HPDE6-E6E7 (cell line): ENCODE results near the gene AIF1.

Experiments used
- DNase-seq: peaks from one replicate; pipeline ENCODE4 v3.0.0; 2011; ENCODE audit warnings: missing footprints; ENCODE audit errors: extremely low spot score

AIF1 gene

DNA sequence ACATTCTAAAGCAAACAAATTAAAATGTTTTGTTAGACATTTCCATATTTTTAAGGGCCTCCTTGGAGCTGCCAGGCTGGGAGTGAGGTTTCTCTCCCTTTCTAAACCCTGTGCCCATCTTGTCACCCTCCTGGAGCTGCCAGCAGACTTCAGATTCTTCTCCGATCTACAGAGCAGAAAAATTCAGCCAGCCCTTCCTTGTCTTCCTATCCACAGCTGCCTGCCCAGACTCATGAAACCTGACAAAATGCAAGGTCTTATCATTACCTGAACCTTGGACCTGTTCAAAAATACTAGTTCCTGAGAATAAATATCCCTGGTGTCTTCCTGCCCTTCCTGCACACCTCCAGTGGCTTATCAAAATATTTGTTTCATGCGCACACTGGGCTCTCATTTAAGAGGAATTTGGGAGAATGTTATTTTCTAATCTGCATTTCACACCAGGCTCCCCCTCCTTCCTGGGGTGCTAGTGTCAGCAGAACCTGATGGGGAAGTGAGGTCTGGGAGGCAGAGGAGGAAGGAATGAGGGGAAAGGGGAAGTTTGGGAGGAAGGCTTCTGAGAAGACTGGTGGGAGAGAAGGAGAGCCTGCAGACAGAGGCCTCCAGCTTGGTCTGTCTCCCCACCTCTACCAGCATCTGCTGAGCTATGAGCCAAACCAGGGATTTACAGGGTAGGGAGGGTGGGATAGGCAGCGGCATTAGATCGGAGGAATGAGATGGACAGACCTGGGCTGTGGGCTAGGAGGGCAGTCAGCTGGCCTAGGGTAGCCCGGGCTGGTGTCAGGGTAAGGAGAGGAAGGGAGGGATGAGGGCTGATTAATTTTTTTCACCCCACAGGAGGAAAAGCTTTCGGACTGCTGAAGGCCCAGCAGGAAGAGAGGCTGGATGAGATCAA, at the start of gene AIF1:
TSS of gene AIF1 (plus strand) at position 551 of the 895 bp plus-strand sequence. CDS start at position 647, 96 bp downstream.
- DNase-seq = no peak

DNA sequence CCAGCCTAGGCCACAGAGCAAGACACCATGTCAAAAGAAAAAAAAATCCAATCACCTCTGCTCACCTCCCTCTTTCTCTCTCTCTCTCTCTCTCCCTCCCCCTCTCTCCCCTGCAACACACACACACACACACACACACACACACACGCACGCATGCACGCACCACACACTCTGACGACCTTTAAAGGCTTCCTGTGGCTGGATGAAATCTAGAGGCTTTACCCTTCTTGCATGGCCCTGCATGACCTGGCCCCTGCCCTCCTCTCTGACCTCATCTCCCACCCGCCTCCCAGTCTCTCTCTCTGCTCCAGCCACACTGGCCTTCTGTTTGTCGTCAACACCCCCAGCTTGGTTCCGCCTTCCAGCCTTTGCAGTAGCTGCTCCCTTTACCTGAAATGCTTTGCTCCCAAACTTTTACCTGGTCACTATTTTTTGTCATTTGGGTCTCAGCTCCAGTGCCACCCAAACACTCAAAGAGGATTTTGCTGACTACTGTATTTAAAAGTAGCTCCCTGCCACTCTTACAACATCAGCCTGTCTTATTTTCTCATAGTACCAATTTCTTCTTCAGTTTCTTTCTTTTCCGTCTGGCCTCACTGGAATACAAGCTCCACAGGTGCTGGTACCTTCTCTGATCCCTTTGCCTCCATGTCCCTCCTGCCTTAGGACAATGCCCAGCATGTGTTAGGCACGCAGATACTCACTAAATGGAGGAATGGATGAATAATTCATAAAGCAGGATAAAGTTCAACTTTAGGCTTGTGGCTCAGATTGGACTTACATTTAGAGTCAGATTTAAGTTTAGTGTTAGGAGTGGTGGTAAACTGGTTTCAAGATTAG, 47.3 kb upstream of the AIF1 start:
- DNase-seq = no peak

DNA sequence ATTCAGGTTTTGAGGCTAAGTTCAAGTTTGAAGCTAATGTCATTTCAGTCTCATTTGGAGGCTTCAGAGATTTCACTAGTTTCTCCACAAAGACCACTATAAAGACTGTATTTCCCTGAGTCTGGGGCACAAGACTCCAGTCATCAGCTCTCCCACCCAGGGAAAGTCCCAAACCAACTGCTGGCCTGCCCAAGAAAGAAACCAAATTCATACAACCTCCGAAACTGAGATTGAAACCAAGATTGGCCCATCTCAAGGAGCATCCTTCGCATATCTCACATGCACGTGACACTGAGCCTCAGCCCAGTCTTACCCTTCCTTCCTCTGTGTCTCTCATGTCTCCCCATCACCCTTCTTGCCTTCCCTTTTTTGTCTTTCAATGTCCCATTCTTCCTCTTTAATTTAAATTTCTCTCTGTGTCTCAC, 46.5 kb upstream of the AIF1 start:
- DNase-seq = no peak

DNA sequence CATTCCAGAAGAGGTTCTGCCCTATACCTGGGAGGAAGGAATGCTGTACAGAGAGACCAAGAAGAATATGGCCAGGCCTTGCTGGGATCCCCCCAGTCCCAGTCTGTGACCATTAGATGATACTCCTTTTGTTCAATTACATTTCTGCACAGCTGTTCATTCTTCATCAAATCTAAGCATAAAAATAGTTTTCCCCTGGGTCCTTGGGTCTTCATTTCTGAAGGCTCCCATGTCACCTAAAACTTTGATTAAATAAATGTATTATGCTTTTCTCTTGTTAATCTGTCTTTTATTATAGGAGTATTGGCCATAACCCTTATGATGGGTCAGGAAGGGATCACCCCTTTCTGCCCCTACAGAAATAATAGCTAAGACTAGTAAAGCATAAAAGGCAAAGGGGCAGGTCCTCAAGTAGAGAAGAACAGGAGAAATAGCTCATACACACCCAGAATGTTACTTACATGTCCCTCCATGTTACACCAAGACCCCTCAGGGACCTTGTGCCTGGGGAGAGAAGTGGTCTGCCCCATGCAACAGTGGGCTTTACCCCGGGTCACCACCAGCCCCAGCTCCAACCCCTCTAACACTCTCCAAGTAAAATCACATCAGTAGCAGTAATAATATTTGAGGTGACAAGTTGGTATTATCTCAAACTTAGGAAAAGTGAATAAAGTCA, 45.0 kb upstream of the AIF1 start:
- DNase-seq = no peak

DNA sequence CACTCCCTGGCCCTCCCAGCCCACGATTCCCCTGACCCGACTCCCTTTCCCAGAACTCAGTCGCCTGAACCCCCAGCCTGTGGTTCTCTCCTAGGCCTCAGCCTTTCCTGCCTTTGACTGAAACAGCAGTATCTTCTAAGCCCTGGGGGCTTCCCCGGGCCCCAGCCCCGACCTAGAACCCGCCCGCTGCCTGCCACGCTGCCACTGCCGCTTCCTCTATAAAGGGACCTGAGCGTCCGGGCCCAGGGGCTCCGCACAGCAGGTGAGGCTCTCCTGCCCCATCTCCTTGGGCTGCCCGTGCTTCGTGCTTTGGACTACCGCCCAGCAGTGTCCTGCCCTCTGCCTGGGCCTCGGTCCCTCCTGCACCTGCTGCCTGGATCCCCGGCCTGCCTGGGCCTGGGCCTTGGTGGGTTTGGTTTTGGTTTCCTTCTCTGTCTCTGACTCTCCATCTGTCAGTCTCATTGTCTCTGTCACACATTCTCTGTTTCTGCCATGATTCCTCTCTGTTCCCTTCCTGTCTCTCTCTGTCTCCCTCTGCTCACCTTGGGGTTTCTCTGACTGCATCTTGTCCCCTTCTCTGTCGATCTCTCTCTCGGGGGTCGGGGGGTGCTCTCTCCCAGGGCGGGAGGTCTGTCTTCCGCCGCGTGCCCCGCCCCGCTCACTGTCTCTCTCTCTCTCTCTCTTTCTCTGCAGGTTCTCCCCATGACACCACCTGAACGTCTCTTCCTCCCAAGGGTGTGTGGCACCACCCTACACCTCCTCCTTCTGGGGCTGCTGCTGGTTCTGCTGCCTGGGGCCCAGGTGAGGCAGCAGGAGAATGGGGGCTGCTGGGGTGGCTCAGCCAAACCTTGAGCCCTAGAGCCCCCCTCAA, 42.8 kb upstream of the AIF1 start, which contains the start of gene LTA:
TSS of gene LTA (plus strand) at position 249 of the 871 bp plus-strand sequence. CDS start at position 703, 454 bp downstream.
- no peak for DNase-seq

DNA sequence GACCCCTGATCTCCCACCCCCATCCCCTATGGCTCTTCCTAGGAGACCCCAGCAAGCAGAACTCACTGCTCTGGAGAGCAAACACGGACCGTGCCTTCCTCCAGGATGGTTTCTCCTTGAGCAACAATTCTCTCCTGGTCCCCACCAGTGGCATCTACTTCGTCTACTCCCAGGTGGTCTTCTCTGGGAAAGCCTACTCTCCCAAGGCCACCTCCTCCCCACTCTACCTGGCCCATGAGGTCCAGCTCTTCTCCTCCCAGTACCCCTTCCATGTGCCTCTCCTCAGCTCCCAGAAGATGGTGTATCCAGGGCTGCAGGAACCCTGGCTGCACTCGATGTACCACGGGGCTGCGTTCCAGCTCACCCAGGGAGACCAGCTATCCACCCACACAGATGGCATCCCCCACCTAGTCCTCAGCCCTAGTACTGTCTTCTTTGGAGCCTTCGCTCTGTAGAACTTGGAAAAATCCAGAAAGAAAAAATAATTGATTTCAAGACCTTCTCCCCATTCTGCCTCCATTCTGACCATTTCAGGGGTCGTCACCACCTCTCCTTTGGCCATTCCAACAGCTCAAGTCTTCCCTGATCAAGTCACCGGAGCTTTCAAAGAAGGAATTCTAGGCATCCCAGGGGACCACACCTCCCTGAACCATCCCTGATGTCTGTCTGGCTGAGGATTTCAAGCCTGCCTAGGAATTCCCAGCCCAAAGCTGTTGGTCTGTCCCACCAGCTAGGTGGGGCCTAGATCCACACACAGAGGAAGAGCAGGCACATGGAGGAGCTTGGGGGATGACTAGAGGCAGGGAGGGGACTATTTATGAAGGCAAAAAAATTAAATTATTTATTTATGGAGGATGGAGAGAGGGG, 41.6 kb upstream of the AIF1 start:
- no peak for DNase-seq

DNA sequence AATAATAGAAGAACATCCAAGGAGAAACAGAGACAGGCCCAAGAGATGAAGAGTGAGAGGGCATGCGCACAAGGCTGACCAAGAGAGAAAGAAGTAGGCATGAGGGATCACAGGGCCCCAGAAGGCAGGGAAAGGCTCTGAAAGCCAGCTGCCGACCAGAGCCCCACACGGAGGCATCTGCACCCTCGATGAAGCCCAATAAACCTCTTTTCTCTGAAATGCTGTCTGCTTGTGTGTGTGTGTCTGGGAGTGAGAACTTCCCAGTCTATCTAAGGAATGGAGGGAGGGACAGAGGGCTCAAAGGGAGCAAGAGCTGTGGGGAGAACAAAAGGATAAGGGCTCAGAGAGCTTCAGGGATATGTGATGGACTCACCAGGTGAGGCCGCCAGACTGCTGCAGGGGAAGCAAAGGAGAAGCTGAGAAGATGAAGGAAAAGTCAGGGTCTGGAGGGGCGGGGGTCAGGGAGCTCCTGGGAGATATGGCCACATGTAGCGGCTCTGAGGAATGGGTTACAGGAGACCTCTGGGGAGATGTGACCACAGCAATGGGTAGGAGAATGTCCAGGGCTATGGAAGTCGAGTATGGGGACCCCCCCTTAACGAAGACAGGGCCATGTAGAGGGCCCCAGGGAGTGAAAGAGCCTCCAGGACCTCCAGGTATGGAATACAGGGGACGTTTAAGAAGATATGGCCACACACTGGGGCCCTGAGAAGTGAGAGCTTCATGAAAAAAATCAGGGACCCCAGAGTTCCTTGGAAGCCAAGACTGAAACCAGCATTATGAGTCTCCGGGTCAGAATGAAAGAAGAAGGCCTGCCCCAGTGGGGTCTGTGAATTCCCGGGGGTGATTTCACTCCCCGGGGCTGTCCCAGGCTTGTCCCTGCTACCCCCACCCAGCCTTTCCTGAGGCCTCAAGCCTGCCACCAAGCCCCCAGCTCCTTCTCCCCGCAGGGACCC, 40.6 kb upstream of the AIF1 start:
- DNase-seq = no peak

DNA sequence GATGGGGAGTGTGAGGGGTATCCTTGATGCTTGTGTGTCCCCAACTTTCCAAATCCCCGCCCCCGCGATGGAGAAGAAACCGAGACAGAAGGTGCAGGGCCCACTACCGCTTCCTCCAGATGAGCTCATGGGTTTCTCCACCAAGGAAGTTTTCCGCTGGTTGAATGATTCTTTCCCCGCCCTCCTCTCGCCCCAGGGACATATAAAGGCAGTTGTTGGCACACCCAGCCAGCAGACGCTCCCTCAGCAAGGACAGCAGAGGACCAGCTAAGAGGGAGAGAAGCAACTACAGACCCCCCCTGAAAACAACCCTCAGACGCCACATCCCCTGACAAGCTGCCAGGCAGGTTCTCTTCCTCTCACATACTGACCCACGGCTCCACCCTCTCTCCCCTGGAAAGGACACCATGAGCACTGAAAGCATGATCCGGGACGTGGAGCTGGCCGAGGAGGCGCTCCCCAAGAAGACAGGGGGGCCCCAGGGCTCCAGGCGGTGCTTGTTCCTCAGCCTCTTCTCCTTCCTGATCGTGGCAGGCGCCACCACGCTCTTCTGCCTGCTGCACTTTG, 39.6 kb upstream of the AIF1 start, which contains the start of gene TNF:
TSS of gene TNF (plus strand) at position 231 of the 567 bp plus-strand sequence. CDS start at position 408, 177 bp downstream.
- DNase-seq = no peak

DNA sequence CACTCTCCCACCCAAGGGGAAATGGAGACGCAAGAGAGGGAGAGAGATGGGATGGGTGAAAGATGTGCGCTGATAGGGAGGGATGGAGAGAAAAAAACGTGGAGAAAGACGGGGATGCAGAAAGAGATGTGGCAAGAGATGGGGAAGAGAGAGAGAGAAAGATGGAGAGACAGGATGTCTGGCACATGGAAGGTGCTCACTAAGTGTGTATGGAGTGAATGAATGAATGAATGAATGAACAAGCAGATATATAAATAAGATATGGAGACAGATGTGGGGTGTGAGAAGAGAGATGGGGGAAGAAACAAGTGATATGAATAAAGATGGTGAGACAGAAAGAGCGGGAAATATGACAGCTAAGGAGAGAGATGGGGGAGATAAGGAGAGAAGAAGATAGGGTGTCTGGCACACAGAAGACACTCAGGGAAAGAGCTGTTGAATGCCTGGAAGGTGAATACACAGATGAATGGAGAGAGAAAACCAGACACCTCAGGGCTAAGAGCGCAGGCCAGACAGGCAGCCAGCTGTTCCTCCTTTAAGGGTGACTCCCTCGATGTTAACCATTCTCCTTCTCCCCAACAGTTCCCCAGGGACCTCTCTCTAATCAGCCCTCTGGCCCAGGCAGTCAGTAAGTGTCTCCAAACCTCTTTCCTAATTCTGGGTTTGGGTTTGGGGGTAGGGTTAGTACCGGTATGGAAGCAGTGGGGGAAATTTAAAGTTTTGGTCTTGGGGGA, 38.9 kb upstream of the AIF1 start:
- no peak for DNase-seq

DNA sequence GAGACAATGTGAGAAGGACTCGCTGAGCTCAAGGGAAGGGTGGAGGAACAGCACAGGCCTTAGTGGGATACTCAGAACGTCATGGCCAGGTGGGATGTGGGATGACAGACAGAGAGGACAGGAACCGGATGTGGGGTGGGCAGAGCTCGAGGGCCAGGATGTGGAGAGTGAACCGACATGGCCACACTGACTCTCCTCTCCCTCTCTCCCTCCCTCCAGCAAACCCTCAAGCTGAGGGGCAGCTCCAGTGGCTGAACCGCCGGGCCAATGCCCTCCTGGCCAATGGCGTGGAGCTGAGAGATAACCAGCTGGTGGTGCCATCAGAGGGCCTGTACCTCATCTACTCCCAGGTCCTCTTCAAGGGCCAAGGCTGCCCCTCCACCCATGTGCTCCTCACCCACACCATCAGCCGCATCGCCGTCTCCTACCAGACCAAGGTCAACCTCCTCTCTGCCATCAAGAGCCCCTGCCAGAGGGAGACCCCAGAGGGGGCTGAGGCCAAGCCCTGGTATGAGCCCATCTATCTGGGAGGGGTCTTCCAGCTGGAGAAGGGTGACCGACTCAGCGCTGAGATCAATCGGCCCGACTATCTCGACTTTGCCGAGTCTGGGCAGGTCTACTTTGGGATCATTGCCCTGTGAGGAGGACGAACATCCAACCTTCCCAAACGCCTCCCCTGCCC, 38.0 kb upstream of the AIF1 start:
- no peak for DNase-seq

DNA sequence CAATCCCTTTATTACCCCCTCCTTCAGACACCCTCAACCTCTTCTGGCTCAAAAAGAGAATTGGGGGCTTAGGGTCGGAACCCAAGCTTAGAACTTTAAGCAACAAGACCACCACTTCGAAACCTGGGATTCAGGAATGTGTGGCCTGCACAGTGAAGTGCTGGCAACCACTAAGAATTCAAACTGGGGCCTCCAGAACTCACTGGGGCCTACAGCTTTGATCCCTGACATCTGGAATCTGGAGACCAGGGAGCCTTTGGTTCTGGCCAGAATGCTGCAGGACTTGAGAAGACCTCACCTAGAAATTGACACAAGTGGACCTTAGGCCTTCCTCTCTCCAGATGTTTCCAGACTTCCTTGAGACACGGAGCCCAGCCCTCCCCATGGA, 37.5 kb upstream of the AIF1 start:
- no peak for DNase-seq

DNA sequence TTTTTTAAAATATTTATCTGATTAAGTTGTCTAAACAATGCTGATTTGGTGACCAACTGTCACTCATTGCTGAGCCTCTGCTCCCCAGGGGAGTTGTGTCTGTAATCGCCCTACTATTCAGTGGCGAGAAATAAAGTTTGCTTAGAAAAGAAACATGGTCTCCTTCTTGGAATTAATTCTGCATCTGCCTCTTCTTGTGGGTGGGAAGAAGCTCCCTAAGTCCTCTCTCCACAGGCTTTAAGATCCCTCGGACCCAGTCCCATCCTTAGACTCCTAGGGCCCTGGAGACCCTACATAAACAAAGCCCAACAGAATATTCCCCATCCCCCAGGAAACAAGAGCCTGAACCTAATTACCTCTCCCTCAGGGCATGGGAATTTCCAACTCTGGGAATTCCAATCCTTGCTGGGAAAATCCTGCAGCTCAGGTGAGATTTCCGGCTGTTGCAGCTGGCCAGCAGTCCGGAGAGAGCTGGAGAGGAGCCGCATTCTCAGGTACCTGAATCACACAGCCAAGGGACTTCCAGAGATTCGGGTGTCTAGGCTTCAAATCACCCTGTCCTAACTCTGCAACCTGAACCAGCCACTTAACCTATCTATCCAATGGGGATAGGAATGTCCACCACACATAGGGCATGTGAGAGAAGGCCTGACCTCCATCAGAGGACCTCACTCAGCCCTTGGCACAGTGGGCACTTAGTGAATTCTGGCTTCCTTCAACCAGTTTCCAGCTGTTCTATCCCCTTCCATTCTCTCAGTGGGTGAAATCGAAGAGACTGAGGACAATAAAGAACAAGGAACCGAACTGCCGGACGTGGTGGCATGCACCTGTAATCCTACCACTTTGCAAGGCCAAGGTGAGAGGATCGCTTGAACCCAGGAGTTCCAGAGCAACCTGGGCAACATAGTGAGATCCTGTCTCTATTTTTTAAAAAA, 36.6 kb upstream of the AIF1 start:
- no peak for DNase-seq

DNA sequence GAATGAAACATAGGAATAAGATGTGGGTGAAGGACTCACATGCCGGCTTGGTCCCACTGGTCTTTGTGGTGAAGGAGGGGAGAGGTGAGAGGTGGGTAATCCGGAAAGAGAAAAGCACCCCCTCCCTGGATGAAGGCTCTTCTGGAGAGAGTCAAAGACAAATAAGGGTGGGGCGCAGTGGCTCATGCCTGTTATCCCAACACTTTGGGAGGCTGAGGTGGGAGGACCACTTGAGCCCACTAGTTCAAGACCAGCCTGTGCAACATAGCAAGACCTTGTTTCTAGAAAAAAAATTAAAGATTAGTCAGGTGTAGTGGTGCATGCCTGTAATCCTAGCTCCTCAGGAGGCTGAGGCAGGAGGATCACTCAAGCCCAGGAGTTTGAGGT, 35.9 kb upstream of the AIF1 start:
- DNase-seq = no peak

DNA sequence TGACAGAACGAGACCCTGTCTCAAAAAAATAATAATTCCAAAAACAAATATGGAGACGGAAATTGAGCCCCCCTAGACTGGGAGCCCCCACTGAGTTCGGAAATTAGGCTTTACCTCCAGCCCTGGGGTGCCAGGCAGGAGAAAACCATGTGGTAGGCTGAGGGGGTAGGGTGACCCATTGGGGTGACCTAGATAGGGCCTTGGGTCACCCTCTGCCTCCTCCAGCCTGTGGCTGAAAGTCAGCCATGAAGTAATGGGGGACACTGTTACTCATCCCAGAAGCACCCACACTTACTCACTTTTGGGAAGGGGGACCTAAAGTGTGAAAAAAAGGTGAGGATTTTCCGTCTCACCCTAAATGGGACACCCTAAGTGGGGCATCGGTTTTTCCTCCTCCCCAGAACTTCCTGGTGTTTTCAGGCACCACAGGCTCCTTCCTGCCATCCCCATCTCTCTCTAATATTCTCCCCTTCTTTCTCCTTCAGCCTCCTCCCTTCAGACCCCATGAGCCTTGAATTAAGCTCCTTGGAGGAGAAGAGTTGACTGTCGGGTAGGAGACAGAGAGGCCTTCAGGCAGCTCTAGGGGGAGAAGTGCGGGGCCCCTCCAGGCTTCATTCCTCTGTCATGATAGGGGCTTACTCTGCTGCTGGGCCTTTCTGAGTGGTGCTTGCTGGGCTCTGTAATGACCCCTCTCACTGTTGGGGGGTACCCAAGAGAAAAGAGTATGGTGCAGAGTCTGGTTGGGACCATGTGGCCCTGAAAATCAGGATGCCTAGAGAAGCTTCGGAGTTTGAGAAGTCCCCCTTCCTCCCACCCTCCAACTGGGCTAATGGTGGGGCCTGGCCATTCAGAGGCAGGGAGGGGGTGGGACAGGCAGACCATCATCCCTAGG, 35.2 kb upstream of the AIF1 start:
- no peak for DNase-seq

DNA sequence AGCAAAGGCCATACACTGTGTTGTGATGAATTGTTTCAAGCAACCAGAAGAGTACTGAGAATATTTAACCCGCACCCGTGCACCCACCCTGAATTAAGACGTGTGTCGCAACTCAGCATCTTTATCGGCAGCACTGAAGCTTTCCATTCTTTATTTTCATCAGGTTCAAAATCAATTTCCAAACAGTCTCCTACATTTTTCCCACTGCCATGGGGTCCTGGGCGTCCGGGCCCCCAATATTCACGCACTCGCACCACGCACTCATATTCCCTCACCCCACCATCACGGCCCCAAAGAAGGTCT, 34.6 kb upstream of the AIF1 start:
- no peak for DNase-seq
